ENCODE results near the gene ARHGAP35.

The ARHGAP35 gene

GRCh38 chr19:46886546-46887239 lies 25.9 kb downstream of the ARHGAP35 start:
- no peak overlapping the region for H3K4me3 ChIP-seq (ENCODE audit: low read depth, low read length)
- TF ChIP-seq CTCF (IDR thresholded peaks at IDR 0.05; ENCODE audit: borderline replicate concordance, insufficient read depth, low read depth, low read length) = no peak

DNA sequence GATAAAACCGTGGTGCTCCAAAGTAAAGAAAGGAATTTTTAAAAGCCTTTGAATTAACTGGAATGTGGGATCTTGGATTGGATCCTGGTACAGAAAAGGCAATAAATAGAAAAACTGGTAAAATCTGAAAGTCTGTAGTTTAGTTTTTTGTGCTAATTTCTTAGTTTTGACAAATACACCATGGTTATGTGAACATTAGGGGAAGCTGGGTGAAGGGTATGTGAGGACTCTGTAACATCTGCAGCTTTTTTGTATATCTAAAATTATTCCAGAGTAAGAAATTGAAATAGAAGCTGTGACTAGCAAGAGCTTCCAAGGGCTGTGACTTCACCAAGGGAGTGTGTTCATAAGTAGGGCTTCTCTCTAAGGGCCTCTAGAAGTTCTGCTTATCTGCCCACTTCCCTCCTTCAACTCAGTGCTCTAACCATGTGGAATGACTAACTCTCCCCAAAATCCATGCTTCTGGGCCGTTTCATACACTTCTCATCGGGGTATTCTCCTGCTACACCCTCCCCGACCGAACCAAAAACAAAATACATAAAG lies 26.5 kb downstream of the ARHGAP35 start:
- no peak overlapping the region for H3K4me3 ChIP-seq (ENCODE audit: low read depth, low read length)
- TF ChIP-seq CTCF (IDR thresholded peaks at IDR 0.05; ENCODE audit: borderline replicate concordance, insufficient read depth, low read depth, low read length) = no peak

- H3K4me3 ChIP-seq (ENCODE audit: low read depth, low read length) = no peak overlapping the region
- TF ChIP-seq CTCF (IDR thresholded peaks at IDR 0.05; ENCODE audit: borderline replicate concordance, insufficient read depth, low read depth, low read length) = no peak
Measured at GRCh38 chr19:46890423-46891170, 29.8 kb downstream of the ARHGAP35 start.

DNA sequence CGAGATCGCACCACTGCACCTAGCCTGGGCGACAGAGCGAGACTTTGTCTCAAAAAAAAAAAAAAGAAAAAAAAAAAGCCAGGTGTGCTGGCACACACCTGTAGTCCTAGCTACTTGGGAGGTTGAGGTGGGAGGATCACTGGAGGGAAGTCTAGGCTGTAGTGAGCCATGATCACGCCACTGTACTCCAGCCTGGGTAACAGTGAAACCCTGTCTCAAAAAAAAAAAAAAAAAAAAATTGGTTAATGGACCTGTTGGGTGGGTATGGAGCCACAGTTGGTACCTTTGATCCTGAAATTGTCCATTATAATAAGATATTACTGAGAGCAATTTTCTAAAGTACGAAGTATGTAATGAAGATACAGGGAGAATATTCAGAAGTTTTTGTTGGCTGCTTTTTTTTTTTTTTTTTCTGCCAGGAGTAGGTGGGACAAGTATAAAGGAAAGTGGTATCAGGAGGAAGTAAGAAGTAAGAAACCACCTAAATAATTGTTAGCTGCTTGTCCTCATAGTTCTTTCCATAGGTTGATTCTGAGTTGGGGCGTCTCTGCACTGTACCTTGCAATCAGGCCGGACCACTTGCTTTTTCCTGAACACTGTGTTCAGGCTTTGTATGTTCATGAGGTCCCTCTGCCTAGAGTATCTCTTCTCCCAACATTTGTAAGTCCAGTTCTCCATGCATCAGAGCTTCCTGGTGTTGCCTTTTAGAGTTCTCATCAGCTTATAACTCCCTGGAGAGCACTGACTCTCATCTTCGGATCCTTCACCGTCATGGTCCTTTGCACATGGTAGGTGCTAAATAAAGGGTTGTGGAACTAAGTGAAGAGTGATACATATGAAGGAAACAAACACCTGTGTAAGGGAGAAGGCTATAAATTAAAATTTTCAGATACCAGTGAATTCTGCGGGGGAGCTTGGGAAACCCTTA lies 31.7 kb downstream of the ARHGAP35 start:
- H3K4me3 ChIP-seq (ENCODE audit: low read depth, low read length) = no peak overlapping the region
- no peak for TF ChIP-seq CTCF (IDR thresholded peaks at IDR 0.05; ENCODE audit: borderline replicate concordance, insufficient read depth, low read depth, low read length)

- TF ChIP-seq CTCF (IDR thresholded peaks at IDR 0.05; ENCODE audit: borderline replicate concordance, insufficient read depth, low read depth, low read length) = no peak
Measured at GRCh38 chr19:46896076-46896794, 35.4 kb downstream of the ARHGAP35 start.

GRCh38 chr19:46898731-46899130 lies 37.9 kb downstream of the ARHGAP35 start:
- H3K4me3 ChIP-seq (ENCODE audit: low read depth, low read length) = no peak overlapping the region
- no peak for TF ChIP-seq CTCF (IDR thresholded peaks at IDR 0.05; ENCODE audit: borderline replicate concordance, insufficient read depth, low read depth, low read length)

More at GRCh38 chr19:46896076-46896794, 35.4 kb downstream of the ARHGAP35 start:
- no peak overlapping the region for H3K4me3 ChIP-seq (ENCODE audit: low read depth, low read length)
